Osteocyte (in vitro differentiated cells): ENCODE data around the gene ANHX. TPM values are rescaled to one million over a fixed set of nuclear protein-coding genes. Genes with fewer than 3 reads are reported as not detected.
A peak's percentile ranks its signal among the peaks of the same experiment; 100 is the strongest.

Experiments
- DNase-seq: peaks from one replicate; pipeline ENCODE4 v3.0.0; 2021; ENCODE audit warnings: mixed read lengths; ENCODE audit not compliant: unreplicated experiment; ENCODE audit errors: extremely low spot score
- H3K27ac Mint-ChIP-seq: one replicate; pipeline ENCODE4 v1.8.0; 2021; ENCODE audit warnings: mild to moderate bottlenecking, mixed read lengths; ENCODE audit not compliant: unreplicated experiment
- H3K27me3 Mint-ChIP-seq: one replicate; pipeline ENCODE4 v1.8.0; 2021; ENCODE audit warnings: mixed read lengths; ENCODE audit not compliant: unreplicated experiment
- H3K36me3 Mint-ChIP-seq: one replicate; pipeline ENCODE4 v1.8.0; 2021; ENCODE audit warnings: mixed read lengths; ENCODE audit not compliant: unreplicated experiment
- H3K4me1 Mint-ChIP-seq: one replicate; pipeline ENCODE4 v1.8.0; 2021; ENCODE audit warnings: mixed read lengths; ENCODE audit not compliant: unreplicated experiment
- H3K4me3 Mint-ChIP-seq: one replicate; pipeline ENCODE4 v1.8.0; 2021; ENCODE audit warnings: mild to moderate bottlenecking, moderate library complexity, mixed read lengths; ENCODE audit not compliant: unreplicated experiment
- H3K9me3 Mint-ChIP-seq: one replicate; pipeline ENCODE4 v1.8.0; 2021; ENCODE audit warnings: mixed read lengths; ENCODE audit not compliant: unreplicated experiment
- CTCF ChIP-seq: fragments of 200-600 bp; sonication (generic); IDR thresholded peaks from 2 replicates; pipeline ENCODE4 v1.5.0; 2021; ENCODE audit warnings: antibody characterized with exemption, mild to moderate bottlenecking, moderate library complexity
- total RNA-seq: library from RNA; stranded (reverse); gene quantifications from 2 replicates; pipeline ENCODE4 v1.2.1, GENCODE V29; 2021

ANHX gene
- total RNA-seq, 1 donor from 2014 or later = not detected

- no peak for DNase-seq
- Mint-ChIP-seq H3K36me3 (peaks cover 3% of the 10 kb centered on the region), H3K27me3 (no peaks in the 10 kb centered on the region), H3K4me3 (no peak overlapping the region), H3K27ac (no peak overlapping the region), H3K4me1 (no peaks in the 10 kb centered on the region), H3K9me3 (peaks cover 37% of the 10 kb centered on the region)
- no peak for TF ChIP-seq CTCF
Measured at GRCh38 chr12:133236556-133236955, 879 bp upstream of the ANHX start.

- DNase-seq = no peak
- peaks cover 3% of the 10 kb centered on the region for H3K36me3 Mint-ChIP-seq
- TF ChIP-seq CTCF = no peak
- H3K27ac Mint-ChIP-seq = no peak overlapping the region
- H3K4me3 Mint-ChIP-seq = no peak overlapping the region
- H3K27me3 Mint-ChIP-seq = no peaks in the 10 kb centered on the region
- H3K9me3 Mint-ChIP-seq = peaks cover 37% of the 10 kb centered on the region
- H3K4me1 Mint-ChIP-seq = no peaks in the 10 kb centered on the region
Measured at GRCh38 chr12:133236144-133236543, 467 bp upstream of the ANHX start.

- H3K4me1 Mint-ChIP-seq = no peaks in the 10 kb centered on the region
- no peak overlapping the region for H3K27ac Mint-ChIP-seq
- DNase-seq = no peak
- TF ChIP-seq CTCF = no peak
- H3K27me3 Mint-ChIP-seq = no peaks in the 10 kb centered on the region
- H3K9me3 Mint-ChIP-seq = peaks cover 36% of the 10 kb centered on the region
- H3K36me3 Mint-ChIP-seq = peaks cover 3% of the 10 kb centered on the region
- H3K4me3 Mint-ChIP-seq = no peak overlapping the region
Measured at GRCh38 chr12:133234971-133235370, 706 bp downstream of the ANHX start.

- no peak overlapping the region for H3K4me3 Mint-ChIP-seq
- H3K27me3 Mint-ChIP-seq = no peaks in the 10 kb centered on the region
- H3K9me3 Mint-ChIP-seq = peaks cover 39% of the 10 kb centered on the region
- no peak for TF ChIP-seq CTCF
- H3K36me3 Mint-ChIP-seq = peaks cover 3% of the 10 kb centered on the region
- H3K4me1 Mint-ChIP-seq = no peaks in the 10 kb centered on the region
- DNase-seq = peak; percentile 81
- H3K27ac Mint-ChIP-seq = no peak overlapping the region
Measured at GRCh38 chr12:133233993-133234564, 1.6 kb downstream of the ANHX start.

- Mint-ChIP-seq H3K4me1 (no peaks in the 10 kb centered on the region), H3K9me3 (peaks cover 49% of the 10 kb centered on the region), H3K27me3 (no peaks in the 10 kb centered on the region), H3K36me3 (peaks cover 3% of the 10 kb centered on the region), H3K4me3 (no peak overlapping the region), H3K27ac (no peak overlapping the region)
- no peak for TF ChIP-seq CTCF
- DNase-seq = peak; percentile 65
Measured at GRCh38 chr12:133233006-133233405, 2.7 kb downstream of the ANHX start.
